ENCODE measurements around the gene UCP3.

DNA sequence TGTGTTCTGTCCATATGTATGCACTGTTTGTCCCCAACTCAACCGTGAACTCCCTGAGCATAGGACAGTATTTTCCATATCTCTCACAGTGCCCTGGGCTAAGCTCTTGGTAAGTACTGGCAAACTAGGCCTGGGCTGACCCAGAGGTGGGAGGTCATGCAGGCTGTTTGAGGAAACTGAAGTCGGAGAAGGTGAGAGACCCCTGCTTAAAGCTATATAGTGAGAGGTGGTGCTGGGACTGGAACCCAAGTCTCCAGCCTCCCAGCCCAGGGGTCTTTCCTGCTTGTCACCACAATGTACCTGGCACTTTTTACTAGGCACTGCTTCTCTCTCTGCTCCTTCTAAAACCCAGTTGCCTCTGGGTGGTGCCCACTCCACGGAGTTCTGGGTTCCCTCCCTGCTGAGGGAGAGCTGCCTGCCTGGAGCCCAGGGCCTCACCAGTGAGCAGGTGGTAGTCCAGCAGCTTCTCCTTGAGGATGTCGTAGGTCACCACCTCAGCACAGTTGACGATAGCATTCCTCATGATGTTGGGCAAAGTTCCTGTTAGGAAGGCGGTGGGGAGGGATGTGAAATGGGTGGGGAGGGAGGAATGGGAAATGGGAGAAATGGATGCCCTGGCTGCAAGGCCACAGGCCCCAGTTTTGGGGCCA, 4.7 kb downstream of the UCP3 start:
- TF ChIP-seq, protein P1, sequence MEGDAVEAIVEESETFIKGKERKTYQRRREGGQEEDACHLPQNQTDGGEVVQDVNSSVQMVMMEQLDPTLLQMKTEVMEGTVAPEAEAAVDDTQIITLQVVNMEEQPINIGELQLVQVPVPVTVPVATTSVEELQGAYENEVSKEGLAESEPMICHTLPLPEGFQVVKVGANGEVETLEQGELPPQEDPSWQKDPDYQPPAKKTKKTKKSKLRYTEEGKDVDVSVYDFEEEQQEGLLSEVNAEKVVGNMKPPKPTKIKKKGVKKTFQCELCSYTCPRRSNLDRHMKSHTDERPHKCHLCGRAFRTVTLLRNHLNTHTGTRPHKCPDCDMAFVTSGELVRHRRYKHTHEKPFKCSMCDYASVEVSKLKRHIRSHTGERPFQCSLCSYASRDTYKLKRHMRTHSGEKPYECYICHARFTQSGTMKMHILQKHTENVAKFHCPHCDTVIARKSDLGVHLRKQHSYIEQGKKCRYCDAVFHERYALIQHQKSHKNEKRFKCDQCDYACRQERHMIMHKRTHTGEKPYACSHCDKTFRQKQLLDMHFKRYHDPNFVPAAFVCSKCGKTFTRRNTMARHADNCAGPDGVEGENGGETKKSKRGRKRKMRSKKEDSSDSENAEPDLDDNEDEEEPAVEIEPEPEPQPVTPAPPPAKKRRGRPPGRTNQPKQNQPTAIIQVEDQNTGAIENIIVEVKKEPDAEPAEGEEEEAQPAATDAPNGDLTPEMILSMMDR (IDR thresholded peaks at IDR 0.05) = no peak
- TF ChIP-seq POLR2AphosphoS5 (IDR thresholded peaks at IDR 0.05) = no peak
- TF ChIP-seq POLR2A (IDR thresholded peaks at IDR 0.05) = no peak

Data from breast epithelium (tissue), 3 donors.